ENCODE data around the gene FOSB.

The FOSB gene

GRCh38 chr19:45485305-45486077, 17.7 kb downstream of the FOSB start:
- DNase-seq, result peak; percentile 99

DNA sequence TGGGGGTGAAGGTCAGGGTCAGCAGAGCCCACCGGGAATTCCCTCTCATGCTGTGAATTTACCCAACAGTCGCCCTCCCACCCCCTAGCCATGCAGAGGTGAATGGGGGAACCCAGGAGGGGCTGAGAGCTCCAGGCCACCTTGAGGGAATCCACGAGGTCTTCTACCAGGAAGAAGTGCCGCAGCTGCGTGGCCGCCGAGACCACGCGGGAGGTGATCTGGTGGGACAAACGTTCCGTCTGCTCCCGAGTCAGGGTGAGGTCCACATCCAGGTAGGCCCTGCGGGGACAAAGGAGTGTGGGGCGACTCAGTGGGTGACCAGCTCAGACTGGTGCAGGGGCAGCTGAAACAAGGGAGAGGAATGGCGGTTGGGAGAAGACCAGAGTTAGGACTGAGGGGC, 20.9 kb downstream of the FOSB start:
- DNase-seq, result no peak

DNA sequence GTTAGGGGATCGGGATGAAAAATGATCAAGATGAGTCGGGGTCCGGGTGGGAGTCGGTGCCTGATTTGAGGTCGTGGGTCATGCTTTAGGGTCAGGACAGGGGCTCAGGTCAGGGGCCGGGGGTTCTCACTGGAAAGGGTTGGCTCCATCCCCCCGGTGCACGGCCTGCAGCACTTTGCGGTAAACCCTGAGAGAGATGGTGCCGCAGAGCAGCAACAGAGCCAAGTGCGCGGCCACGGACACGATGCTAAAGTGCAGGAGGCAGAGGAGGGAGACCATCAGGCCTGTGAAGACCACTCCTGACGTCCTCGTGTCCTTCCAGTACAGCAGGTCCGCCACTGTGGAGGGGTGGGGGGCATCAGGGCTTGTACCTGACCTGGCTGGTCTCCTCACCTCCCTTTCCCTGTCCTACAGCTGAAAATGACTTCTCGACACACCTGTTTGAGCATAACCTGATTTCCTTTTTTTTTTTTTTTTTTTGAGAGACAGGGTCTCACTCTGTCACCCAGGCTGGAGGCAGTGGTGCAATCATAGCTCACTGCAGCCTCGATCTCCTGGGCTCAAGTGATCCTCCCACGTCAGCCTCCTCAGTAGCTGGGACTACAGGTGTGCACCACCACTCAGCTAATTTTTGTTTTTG, 21.5 kb downstream of the FOSB start:
- no peak for DNase-seq

GRCh38 chr19:45492137-45492626, 24.4 kb downstream of the FOSB start:
- no peak for DNase-seq

GRCh38 chr19:45492627-45493470, 25.1 kb downstream of the FOSB start:
- DNase-seq, result no peak

GRCh38 chr19:45494261-45494916, 26.6 kb downstream of the FOSB start:
- no peak for DNase-seq

GRCh38 chr19:45495178-45495577, 27.4 kb downstream of the FOSB start:
- DNase-seq, result no peak

- DNase-seq, result peak; percentile 45
Measured at GRCh38 chr19:45496349-45496953, 28.7 kb downstream of the FOSB start.

- DNase-seq, result no peak
Measured at GRCh38 chr19:45497791-45498190, 30.0 kb downstream of the FOSB start.

DNA sequence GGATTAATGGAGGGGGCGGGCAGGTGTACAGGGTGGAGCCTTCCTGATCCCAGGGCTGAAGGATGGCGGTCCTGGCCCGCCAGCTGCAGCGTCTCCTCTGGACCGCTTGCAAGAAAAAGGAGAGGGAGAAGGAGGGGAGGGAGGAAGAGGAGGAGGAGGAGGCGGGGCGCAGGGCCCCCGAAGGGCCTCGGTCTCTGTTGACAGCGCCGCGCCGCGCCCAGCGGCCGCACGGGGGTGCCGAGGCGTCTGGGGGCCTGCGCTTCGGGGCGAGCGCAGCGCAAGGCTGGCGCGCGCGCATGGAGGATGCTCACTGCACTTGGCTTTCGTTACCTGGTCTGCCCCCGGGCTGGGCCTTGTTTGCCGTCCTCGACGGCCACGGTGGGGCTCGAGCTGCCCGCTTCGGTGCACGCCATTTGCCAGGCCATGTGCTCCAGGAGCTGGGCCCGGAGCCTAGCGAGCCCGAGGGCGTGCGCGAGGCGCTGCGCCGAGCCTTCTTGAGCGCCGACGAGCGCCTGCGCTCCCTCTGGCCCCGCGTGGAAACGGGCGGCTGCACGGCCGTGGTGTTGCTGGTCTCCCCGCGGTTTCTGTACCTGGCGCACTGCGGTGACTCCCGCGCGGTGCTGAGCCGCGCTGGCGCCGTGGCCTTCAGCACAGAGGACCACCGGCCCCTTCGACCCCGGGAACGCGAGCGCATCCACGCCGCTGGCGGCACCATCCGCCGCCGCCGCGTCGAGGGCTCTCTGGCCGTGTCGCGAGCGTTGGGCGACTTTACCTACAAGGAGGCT, 30.8 kb downstream of the FOSB start, which contains the start of gene PPM1N:
Gene PPM1N, plus strand, starts transcription at position 33 of the 785 bp plus-strand sequence. Its CDS starts 30 bp downstream, at position 63.
- DNase-seq, result peak; percentile 74

DNA sequence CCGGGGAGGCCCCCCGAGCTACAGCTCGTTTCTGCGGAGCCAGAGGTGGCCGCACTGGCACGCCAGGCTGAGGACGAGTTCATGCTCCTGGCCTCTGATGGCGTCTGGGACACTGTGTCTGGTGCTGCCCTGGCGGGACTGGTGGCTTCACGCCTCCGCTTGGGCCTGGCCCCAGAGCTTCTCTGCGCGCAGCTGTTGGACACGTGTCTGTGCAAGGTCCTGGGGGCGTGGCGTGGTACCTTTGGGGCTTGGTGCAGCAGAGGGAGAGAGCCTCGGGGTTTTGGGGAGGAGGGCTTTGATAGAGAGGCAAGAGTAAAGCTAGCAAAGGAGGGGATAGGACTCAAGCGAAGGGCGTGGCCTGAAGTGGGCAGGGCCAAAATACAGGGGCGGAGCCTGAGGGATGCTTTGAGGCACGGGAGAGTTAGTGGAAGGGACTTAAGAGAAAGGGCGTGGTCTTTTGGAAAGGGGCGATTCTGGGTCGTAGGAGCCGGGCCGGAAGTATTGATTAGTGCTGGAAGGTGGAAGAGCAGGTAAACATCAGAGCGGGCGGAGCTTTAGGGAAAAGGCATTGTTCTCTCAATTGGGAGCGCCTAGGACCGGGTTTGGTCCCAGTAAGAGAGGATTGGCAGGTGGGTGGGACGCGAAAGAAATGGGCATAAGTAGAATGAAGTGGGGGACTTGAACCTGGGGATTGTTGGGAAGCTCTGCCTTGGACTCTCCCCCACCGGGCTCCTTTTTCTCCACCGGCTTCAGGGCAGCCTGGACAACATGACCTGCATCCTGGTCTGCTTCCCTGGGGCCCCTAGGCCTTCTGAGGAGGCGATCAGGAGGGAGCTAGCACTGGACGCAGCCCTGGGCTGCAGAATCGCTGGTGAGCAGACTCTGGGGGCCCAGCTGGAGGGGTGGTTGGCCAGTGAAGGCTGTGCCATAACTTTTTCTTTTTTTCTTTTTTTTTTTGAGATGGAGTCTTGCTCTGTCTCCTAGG, 31.7 kb downstream of the FOSB start:
- DNase-seq, result peak; percentile 88

- no peak for DNase-seq
Measured at GRCh38 chr19:45500918-45501729, 33.3 kb downstream of the FOSB start.

- DNase-seq, result no peak
Measured at GRCh38 chr19:45501730-45502014, 33.9 kb downstream of the FOSB start.

- no peak for DNase-seq
Measured at GRCh38 chr19:45502111-45502510, 34.3 kb downstream of the FOSB start.

GRCh38 chr19:45503909-45504308, 36.1 kb downstream of the FOSB start:
- no peak for DNase-seq

DNA sequence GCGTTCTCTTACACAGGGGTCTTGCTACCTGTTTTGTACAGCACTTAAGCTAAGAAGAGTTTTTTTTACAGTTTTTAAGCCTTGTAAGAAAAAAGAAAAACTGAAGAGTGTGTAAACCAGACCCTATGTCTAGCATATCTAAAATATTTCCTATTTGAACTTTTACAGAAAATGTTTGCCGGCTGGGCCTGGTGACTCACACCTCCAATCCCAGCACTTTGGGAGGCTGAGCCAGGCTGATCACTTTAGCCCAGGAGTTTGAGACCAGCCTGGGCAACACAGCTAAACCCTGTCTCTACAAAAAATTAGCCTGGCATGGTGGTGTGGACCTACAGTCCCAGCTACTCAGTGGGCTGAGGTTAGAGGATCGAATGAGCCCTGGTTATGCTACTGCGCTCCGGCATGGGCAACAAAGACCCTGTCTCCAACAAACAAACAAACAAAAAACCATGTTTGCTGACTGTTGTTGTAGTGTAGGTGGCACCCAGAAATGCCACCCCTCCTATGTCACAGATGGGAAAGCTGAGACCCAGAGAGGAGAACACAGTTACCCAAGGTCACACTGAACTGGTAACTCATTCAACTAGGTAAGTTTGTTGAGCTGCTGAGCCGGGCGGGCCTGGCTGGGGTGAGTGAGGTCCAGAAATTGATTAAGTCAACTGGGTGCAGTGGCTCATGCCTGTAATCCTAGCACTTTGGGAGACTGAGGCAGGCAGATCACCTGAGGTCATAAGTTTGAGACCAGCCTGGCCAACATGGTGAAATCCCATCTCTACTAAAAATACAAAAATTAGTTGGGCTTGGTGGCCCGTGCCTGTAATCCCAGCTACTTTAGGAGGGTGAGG, 37.6 kb downstream of the FOSB start:
- DNase-seq, result no peak

DNA sequence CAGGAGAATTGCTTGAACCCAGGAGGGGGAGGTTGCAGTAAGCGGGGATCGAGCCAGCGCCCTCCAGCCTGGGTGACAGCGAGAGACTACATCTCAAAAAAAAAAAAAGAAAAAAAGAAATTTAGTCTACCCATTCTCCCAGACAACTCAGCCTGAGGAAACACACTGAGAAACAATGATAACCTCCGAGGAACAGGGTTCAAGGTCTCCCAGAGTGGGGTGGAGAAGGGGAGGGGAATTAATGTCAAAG, 38.1 kb downstream of the FOSB start:
- no peak for DNase-seq

DNA sequence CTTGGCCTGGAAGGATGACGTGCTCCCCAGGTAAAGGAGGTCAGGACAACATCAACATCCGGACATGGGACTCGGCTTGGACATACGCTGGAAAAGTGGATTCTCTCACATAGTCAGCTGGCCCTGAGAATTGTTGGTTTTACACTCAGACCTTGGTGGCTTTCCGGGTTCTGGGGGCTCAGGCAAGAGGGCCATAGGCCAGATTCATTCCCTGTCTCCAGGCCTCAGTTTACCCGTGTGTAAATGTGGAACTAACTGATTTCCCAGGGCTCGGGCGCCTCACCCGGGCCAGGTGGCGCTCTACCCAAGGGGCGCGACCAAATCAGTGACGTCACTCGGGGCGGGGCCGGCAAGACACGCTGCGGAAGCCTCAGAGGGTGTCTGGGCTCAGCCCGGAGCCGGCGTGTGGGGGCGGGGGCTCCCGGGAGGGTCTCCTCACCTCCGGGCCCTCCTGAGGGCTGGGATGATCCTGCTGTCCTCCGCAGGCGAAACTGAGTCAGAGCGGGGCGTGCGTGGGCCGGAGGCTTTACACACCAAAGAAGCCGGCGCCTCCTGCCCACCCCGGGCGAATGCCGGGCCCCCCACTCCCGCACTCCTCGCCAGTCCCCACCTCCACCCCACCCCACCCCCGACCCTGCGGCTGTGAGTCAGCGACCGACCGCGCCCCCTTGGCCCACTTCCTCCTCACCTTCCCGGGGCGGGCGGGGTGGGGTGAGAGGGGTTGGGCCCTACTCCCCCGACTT, 38.6 kb downstream of the FOSB start:
- DNase-seq, result peak; percentile 100

All from activated CD4-positive, alpha-beta T cell treated with anti-CD3 and anti-CD28 coated beads for 48 hours (primary cell).